ENCODE data around the gene RASSF3. TPM values are rescaled to one million over a fixed set of nuclear protein-coding genes. Genes with fewer than 3 reads are reported as not detected.
"Not testable (repeated sequence)": the region's sequence is repeated elsewhere in the genome, so short reads cannot be mapped to it uniquely, and the experiment has no call there.

The RASSF3 gene
- total RNA-seq, 4 donors from 2014 or later = 7.3 to 18.7 (median 11.2) TPM

- H3K4me1 ChIP-seq = peaks cover 3 to 17% of the 10 kb centered on the region in 2 donors
- H3K9me3 ChIP-seq = no peaks in the 10 kb centered on the region
- intact Hi-C loops (cut with DNase I) = no loop called here
- DNase-seq = no peak
- H3K27ac ChIP-seq = no peak overlapping the region
- no peaks in the 10 kb centered on the region for H3K36me3 ChIP-seq
- H3K4me3 ChIP-seq (replicated peaks in 1 of 3) = no peak overlapping the region
- TF ChIP-seq CTCF (IDR thresholded peaks at IDR 0.05) (no peak), POLR2A (IDR thresholded peaks at IDR 0.05) (no peak)
- no peaks in the 10 kb centered on the region for H3K27me3 ChIP-seq
- 61 to 76% methylated on average over 4 of the region's 4 CpGs for WGBS, 2 donors
These were observed 2.5 kb downstream of the RASSF3 start for GRCh38 chr12:64612843-64613242.

DNA sequence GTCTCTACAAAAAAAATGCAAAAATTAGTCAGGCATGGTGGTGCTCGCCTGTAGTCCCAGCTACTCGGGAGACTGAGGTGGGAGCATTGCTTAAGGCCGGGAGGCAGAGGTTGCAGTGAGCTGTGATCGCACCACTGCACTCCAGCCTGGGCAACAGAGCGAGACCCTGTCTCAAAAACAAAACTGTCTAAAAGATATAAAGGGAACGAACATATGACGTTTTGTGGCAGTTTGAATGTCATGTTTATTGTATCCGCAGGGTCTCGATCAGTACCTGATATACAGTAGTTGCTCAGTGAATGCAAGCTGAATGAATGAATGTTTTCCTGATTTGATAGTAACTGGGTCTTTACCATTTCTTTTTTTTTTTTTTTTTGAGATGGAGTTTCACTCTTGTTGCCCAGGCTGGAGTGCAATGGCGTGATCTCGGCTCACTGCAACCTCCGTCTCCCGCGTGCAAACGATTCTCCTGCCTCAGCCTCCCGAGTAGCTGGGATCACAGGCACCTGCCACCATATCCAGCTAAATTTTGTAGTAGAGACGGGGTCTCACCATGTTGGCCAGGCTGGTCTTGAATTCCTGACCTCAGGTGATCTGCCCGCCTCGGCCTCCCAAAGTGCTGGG lies 3.6 kb downstream of the RASSF3 start:
- H3K36me3 ChIP-seq; intact Hi-C loops (cut with DNase I); DNase-seq; H3K9me3 ChIP-seq; H3K4me3 ChIP-seq (replicated peaks in 1 of 3); H3K27me3 ChIP-seq; H3K27ac ChIP-seq: not testable (repeated sequence)
- H3K4me1 ChIP-seq = peaks cover 3 to 17% of the 10 kb centered on the region in 2 donors
- 96 to 97% methylated on average over 19 of the region's 19 CpGs for WGBS, 2 donors

- H3K27ac ChIP-seq = peak overlapping the region in 1 of 3 donors; percentile 1
These were observed 5.9 kb downstream of the RASSF3 start for GRCh38 chr12:64616201-64616600.

DNA sequence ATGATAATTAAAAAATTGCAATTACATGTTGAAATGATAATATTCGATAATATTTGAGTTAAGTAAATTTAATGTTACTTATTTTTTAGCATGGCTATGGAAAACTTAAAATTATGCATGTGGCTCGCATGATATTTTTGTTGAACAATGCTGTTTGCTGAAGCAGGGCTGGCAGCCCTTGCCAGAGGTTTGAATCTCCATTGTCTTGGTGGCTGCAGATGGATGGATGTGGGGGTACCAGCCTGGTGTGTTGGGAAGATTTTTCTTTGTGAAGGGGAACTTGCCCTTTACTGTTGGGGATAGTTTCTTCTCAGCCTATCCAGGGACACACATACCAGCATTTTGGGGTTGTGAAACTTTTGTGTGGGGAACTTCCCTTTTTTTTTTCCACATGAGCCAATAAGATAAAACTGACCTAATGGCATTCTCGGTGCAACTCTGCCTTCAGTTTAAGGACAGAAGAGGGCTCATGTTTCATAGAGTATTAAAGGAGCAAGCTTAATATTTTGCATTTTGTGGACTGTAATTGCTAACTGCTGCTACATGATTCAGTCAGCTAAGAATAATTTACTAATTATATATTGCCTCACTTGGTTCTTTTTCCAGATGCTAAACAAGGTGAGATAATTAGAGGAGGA lies 8.8 kb downstream of the RASSF3 start:
- Histone ChIP-seq H3K36me3 (no peaks in the 10 kb centered on the region), H3K4me1 (peaks cover 0 to 9% of the 10 kb centered on the region in 2 donors), H3K4me3 (replicated peaks in 1 of 3) (no peak overlapping the region), H3K27ac (no peak overlapping the region), H3K9me3 (no peaks in the 10 kb centered on the region), H3K27me3 (no peaks in the 10 kb centered on the region)
- no peak for TF ChIP-seq POLR2A (IDR thresholded peaks at IDR 0.05)
- no peak for TF ChIP-seq CTCF (IDR thresholded peaks at IDR 0.05)
- intact Hi-C loops (cut with DNase I) = no loop called here
- 80 to 81% methylated on average over 3 of the region's 3 CpGs for WGBS, 2 donors
- no peak for DNase-seq

More at GRCh38 chr12:64616201-64616600, 5.9 kb downstream of the RASSF3 start:
- 44 to 54% methylated on average over 3 of the region's 3 CpGs for WGBS, 2 donors
- intact Hi-C loops (cut with DNase I) = no loop called here
- Histone ChIP-seq H3K4me3 (replicated peaks in 1 of 3) (no peak overlapping the region), H3K27me3 (no peaks in the 10 kb centered on the region), H3K36me3 (no peaks in the 10 kb centered on the region), H3K4me1 (peaks cover 3 to 17% of the 10 kb centered on the region in 2 donors), H3K9me3 (no peaks in the 10 kb centered on the region)
- TF ChIP-seq POLR2A (IDR thresholded peaks at IDR 0.05) (no peak), CTCF (IDR thresholded peaks at IDR 0.05) (no peak)
- no peak for DNase-seq

DNA sequence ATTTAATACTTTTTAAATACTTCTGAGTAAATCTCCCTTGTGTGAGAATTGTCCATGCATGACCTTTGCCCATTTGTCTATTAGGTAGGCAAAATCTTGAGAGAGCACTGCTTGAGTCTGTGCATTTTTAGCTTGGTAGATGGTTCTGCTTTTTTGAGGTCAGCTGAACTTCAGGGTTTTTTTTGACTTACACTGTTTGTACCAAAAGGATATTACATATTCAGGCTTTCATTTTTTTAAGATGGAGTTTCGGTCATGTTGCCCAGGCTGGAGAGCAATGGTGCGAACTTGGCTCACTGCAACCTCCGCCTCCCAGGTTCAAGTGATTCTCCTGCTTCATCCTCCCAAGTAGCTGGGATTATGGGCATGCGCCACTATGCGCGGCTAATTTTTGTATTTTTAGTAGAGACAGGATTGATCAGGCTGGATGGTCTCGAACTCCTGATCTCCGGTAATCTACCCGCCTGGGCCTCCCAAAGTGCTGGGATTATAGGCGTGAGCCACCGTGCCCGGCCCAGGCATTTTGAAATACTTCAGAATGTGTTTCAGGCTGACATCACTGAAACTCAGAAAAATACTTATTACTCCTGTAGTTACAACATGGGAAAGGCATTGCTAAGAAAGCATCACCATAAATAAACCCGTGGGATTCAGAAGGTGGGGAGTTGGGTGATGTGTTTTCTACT lies 11.1 kb downstream of the RASSF3 start:
- DNase-seq = no peak
- WGBS, 2 donors = 89 to 94% methylated on average over 13 of the region's 13 CpGs
- Histone ChIP-seq H3K27me3 (no peaks in the 10 kb centered on the region), H3K36me3 (no peaks in the 10 kb centered on the region), H3K9me3 (no peaks in the 10 kb centered on the region), H3K27ac (no peak overlapping the region), H3K4me3 (replicated peaks in 1 of 3) (no peak overlapping the region), H3K4me1 (peaks cover 10 to 16% of the 10 kb centered on the region in 2 donors)
- TF ChIP-seq CTCF (IDR thresholded peaks at IDR 0.05) (no peak), POLR2A (IDR thresholded peaks at IDR 0.05) (no peak)
- intact Hi-C loops (cut with DNase I) = no loop called here
